HepG2 (cell line): ENCODE data around the gene VCP. TPM values are rescaled to one million over a fixed set of nuclear protein-coding genes. Genes with fewer than 3 reads are reported as not detected.

Source experiments
- CREB1 ChIP-seq, 2 experiments: fragments of 450-650 bp in 1 of 2; IDR thresholded peaks; 2 replicates each; pipeline ENCODE4 v1.6.1; 2016 to 2017; ENCODE audit warnings: control low read depth in 1 of 2, mild to moderate bottlenecking in 1 of 2, missing compliant biosample characterization in 1 of 2, missing genetic modification characterization in 1 of 2
- FUBP1 ChIP-seq: sonication (generic); formaldehyde crosslinking; IDR thresholded peaks from 2 replicates; pipeline ENCODE4 v1.5.1; 2020; ENCODE audit warnings: missing genetic modification reagents, mild to moderate bottlenecking, borderline replicate concordance
- HIC2 ChIP-seq: sonication (generic); formaldehyde crosslinking; IDR thresholded peaks from 2 replicates; pipeline ENCODE4 v1.9.0; 2022; ENCODE audit warnings: low read depth, missing genetic modification reagents
- NCOA2 ChIP-seq: sonication (generic); formaldehyde crosslinking; IDR thresholded peaks from 2 replicates; pipeline ENCODE4 v1.8.0; 2022; ENCODE audit warnings: inconsistent platforms
- NR2F1 ChIP-seq, 2 experiments: fragments of 450-650 bp in 1 of 2; formaldehyde crosslinking in 1 of 2; IDR thresholded peaks; 2 replicates each; pipeline versions ENCODE4 v1.5.0 to v1.6.1; 2016 to 2020; ENCODE audit warnings: mild to moderate bottlenecking in 1 of 2, missing compliant biosample characterization in 1 of 2, missing genetic modification reagents in 1 of 2, moderate library complexity in 1 of 2
- ZBED4 ChIP-seq: sonication (generic); formaldehyde crosslinking; IDR thresholded peaks from 2 replicates; pipeline ENCODE4 v1.4.0; 2020; ENCODE audit warnings: missing genetic modification reagents, borderline replicate concordance
- ZNF570 ChIP-seq: sonication (generic); formaldehyde crosslinking; IDR thresholded peaks from 2 replicates; pipeline ENCODE4 v1.4.0; 2020; ENCODE audit warnings: mild to moderate bottlenecking, missing genetic modification reagents, borderline replicate concordance
- polyA plus RNA-seq, 8 experiments: library from polyadenylated mRNA; depleted of rRNA in 3 of 8; stranded (reverse) in 7 of 8; unstranded in 1 of 8; fragments of >200 nt; fragmentation: Illumina TruSeq in 4 of 8; extraction: Trizol in 4 of 8; gene quantifications; 2 replicates each; pipeline versions ENCODE4 v1.2.1 to v1.2.3, GENCODE V29; 2011 to 2016; ENCODE audit warnings: low read depth in 4 of 8, missing spikeins in 1 of 8, mixed read lengths in 1 of 8; ENCODE audit not compliant: insufficient read depth in 1 of 8
- total RNA-seq, 5 experiments: library from RNA; depleted of rRNA; stranded (reverse); fragments of >200 nt; fragmentation: Illumina TruSeq; extraction: Trizol; gene quantifications; 2 replicates each; pipeline ENCODE4 v1.2.3, GENCODE V29; 2016; ENCODE audit warnings: low read depth in 1 of 5
- TF ChIP-seq, protein P1 (sequence below): sonication (generic); formaldehyde crosslinking; IDR thresholded peaks from 2 replicates; pipeline ENCODE4 v1.5.0; 2020; ENCODE audit warnings: missing genetic modification reagents

VCP gene
- total and polyA plus RNA-seq, 2 of the 13 experiments (the other 11 are each of a cell fraction or from before 2014, with no cell fraction given) = 143 to 391 TPM

GRCh38 chr9:35105571-35106342, 33.3 kb upstream of the VCP start (continued):
- TF ChIP-seq ZBED4 (no peak), CREB1 (IDR thresholded peaks at IDR 0.05) (no peak), CREB1 (CRISPR knock-in tag; IDR thresholded peaks at IDR 0.05) (no peak), ZNF570 (no peak), NCOA2 (CRISPR knock-in tag) (no peak), FUBP1 (CRISPR knock-in tag) (no peak), HIC2 (CRISPR knock-in tag) (no peak), NR2F1 (CRISPR knock-in tag; IDR thresholded peaks at IDR 0.05) (no peak)
- TF ChIP-seq, protein P1, sequence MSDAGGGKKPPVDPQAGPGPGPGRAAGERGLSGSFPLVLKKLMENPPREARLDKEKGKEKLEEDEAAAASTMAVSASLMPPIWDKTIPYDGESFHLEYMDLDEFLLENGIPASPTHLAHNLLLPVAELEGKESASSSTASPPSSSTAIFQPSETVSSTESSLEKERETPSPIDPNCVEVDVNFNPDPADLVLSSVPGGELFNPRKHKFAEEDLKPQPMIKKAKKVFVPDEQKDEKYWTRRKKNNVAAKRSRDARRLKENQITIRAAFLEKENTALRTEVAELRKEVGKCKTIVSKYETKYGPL (CRISPR knock-in tag) = no peak
- TF ChIP-seq, all 625 proteins: peak for 0
